NCI-H2227 (cell line): ENCODE data around the gene RNF215.

Experiments used
- DNase-seq: peaks from one replicate; lab custom pipeline; 2025; ENCODE audit not compliant: unreplicated experiment; lab: John Stamatoyannopoulos, UW

Gene RNF215

GRCh38 chr22:30397656-30398635 lies 10.7 kb upstream of the RNF215 start:
- no peak for DNase-seq

- DNase-seq: peak; percentile 56
These were observed 9.9 kb upstream of the RNF215 start, which contains the start of gene SEC14L2 for GRCh38 chr22:30396871-30397655. Gene SEC14L2 (plus strand): TSS chr22:30397018. CDS start chr22:30397117, 99 bp downstream.

- no peak for DNase-seq
These were observed 6.7 kb upstream of the RNF215 start for GRCh38 chr22:30393885-30394284.

- DNase-seq: no peak
These were observed 6.1 kb upstream of the RNF215 start for GRCh38 chr22:30393322-30393680.

GRCh38 chr22:30392661-30393321 lies 5.6 kb upstream of the RNF215 start:
- no peak for DNase-seq

- peak; percentile 54 for DNase-seq
These were observed 3.9 kb upstream of the RNF215 start for GRCh38 chr22:30390974-30391691.

GRCh38 chr22:30386608-30386959 lies 627 bp downstream of the RNF215 start:
- DNase-seq: no peak

- DNase-seq: no peak
These were observed 1.3 kb downstream of the RNF215 start for GRCh38 chr22:30385942-30386341.

- no peak for DNase-seq
These were observed 4.2 kb downstream of the RNF215 start for GRCh38 chr22:30383061-30383460.

- no peak for DNase-seq
These were observed 4.9 kb downstream of the RNF215 start for GRCh38 chr22:30382340-30382739.

GRCh38 chr22:30381264-30381663 lies 5.9 kb downstream of the RNF215 start:
- no peak for DNase-seq

- DNase-seq: no peak
These were observed 7.2 kb downstream of the RNF215 start for GRCh38 chr22:30380011-30380410.

- no peak for DNase-seq
These were observed 11.8 kb downstream of the RNF215 start for GRCh38 chr22:30375312-30375849.

GRCh38 chr22:30373331-30374325 lies 13.6 kb downstream of the RNF215 start:
- no peak for DNase-seq

- no peak for DNase-seq
These were observed 14.3 kb downstream of the RNF215 start for GRCh38 chr22:30372915-30373314.

- DNase-seq: no peak
These were observed 15.2 kb downstream of the RNF215 start for GRCh38 chr22:30371981-30372380.

GRCh38 chr22:30371321-30371720 lies 15.9 kb downstream of the RNF215 start:
- no peak for DNase-seq

- no peak for DNase-seq
These were observed 16.5 kb downstream of the RNF215 start for GRCh38 chr22:30370641-30371230.

- no peak for DNase-seq
These were observed 18.8 kb downstream of the RNF215 start for GRCh38 chr22:30368420-30368819.
